IMR-90 (cell line): ENCODE measurements around the gene KXD1. TPM values are rescaled to one million over a fixed set of nuclear protein-coding genes. Genes with fewer than 3 reads are reported as not detected.

ENCODE experiments used
- ATAC-seq: fragments of 200-7000 bp; cut with Tn5 transposase; 2 replicates; pipeline ENCODE4 v1.9.1; 2020; ENCODE audit warnings: low read depth, mild to moderate bottlenecking, moderate library complexity
- BruUV-seq: library from RNA; stranded (reverse); fragments of 400-500 nt; replicated peaks from 2 replicates; lab custom pipeline; 2021; lab: Mats Ljungman, UMichigan
- CTCF ChIA-PET: fragments of 300-600 bp; formaldehyde crosslinking; extraction: SDS; loops from one replicate; lab custom pipeline; 2021; ENCODE audit warnings: antibody characterized with exemption; lab: Yijun Ruan, JAX
- POLR2A ChIA-PET: fragments of 300-600 bp; sonication (Branson Sonifier 250); formaldehyde crosslinking; loops from one replicate; lab custom pipeline; 2022; ENCODE audit warnings: antibody characterized with exemption; ENCODE audit not compliant: unreplicated experiment; lab: Charles Lee
- DNase-seq: peaks from one replicate; pipeline ENCODE4 v3.0.0; 2013
- H2AFZ ChIP-seq: replicated peaks from 2 replicates; pipeline ENCODE3; 2013; ENCODE audit warnings: low read length, mild to moderate bottlenecking; ENCODE audit not compliant: poor library complexity
- H2AK5ac ChIP-seq: 2 replicates; pipeline ENCODE4 v1.6.1; 2013; ENCODE audit warnings: low read depth, low read length, inconsistent platforms
- H2AK9ac ChIP-seq: replicated peaks from 2 replicates; pipeline ENCODE3; 2013; ENCODE audit warnings: mild to moderate bottlenecking, low read depth, low read length, moderate library complexity; ENCODE audit not compliant: poor library complexity
- H2BK120ac ChIP-seq: 2 replicates; pipeline ENCODE4 v1.6.1; 2013; ENCODE audit warnings: low read depth, low read length, inconsistent platforms
- H2BK15ac ChIP-seq: 3 replicates; pipeline ENCODE4 v1.6.1; 2013; ENCODE audit warnings: low read depth, low read length, inconsistent platforms
- H2BK20ac ChIP-seq: 2 replicates; pipeline ENCODE4 v1.6.1; 2013; ENCODE audit warnings: low read depth, mild to moderate bottlenecking, inconsistent platforms, low read length, moderate library complexity
- H2BK5ac ChIP-seq: 2 replicates; pipeline ENCODE4 v1.6.1; 2013; ENCODE audit warnings: mild to moderate bottlenecking, low read depth, low read length, inconsistent platforms; ENCODE audit not compliant: poor library complexity, severe bottlenecking
- H3K14ac ChIP-seq: replicated peaks from 2 replicates; pipeline ENCODE4 v1.6.1; 2013; ENCODE audit warnings: low read depth, low read length, inconsistent platforms
- H3K18ac ChIP-seq: 2 replicates; pipeline ENCODE4 v1.6.1; 2013; ENCODE audit warnings: low read depth, low read length, control low read depth
- H3K23ac ChIP-seq: 2 replicates; pipeline ENCODE4 v1.6.1; 2013; ENCODE audit warnings: low read depth, low read length, inconsistent platforms
- H3K27ac ChIP-seq: 2 replicates; pipeline ENCODE4 v1.5.1; 2013; ENCODE audit warnings: mild to moderate bottlenecking, control low read depth, low read length; ENCODE audit not compliant: insufficient read depth
- H3K27me3 ChIP-seq: 2 replicates; pipeline ENCODE4 v1.6.1; 2013; ENCODE audit warnings: low read length; ENCODE audit not compliant: control insufficient read depth, insufficient read depth
- H3K36me3 ChIP-seq: 2 replicates; pipeline ENCODE4 v1.6.1; 2013; ENCODE audit warnings: low read length, mixed read lengths; ENCODE audit not compliant: control insufficient read depth, insufficient read depth
- H3K4ac ChIP-seq: 2 replicates; pipeline ENCODE4 v1.6.1; 2013; ENCODE audit warnings: low read depth, low read length, inconsistent platforms
- H3K4me1 ChIP-seq: 2 replicates; pipeline ENCODE4 v1.6.1; 2013; ENCODE audit warnings: low read length, mixed read lengths; ENCODE audit not compliant: control insufficient read depth, insufficient read depth
- H3K4me2 ChIP-seq: 2 replicates; pipeline ENCODE4 v1.6.1; 2013; ENCODE audit warnings: low read depth, mild to moderate bottlenecking, control low read depth, low read length, moderate library complexity
- H3K4me3 ChIP-seq: 2 replicates; pipeline ENCODE4 v1.5.1; 2013; ENCODE audit warnings: low read depth, mild to moderate bottlenecking, control low read depth, low read length, moderate library complexity; ENCODE audit not compliant: insufficient read depth
- H3K56ac ChIP-seq: 2 replicates; pipeline ENCODE4 v1.6.1; 2013; ENCODE audit warnings: low read length, inconsistent platforms; ENCODE audit not compliant: insufficient read depth; ENCODE audit errors: extremely low read depth
- H3K79me1 ChIP-seq, 2 experiments: 2 replicates each; pipeline ENCODE4 v1.6.1; 2013; ENCODE audit warnings: low read length in 2 of 2, inconsistent platforms in 1 of 2, low read depth in 1 of 2
- H3K9ac ChIP-seq: 2 replicates; pipeline ENCODE4 v1.6.1; 2013; ENCODE audit warnings: low read depth, low read length, control low read depth
- H3K9me1 ChIP-seq: 2 replicates; pipeline ENCODE4 v1.6.1; 2013; ENCODE audit warnings: low read length, inconsistent platforms; ENCODE audit not compliant: insufficient read depth
- H3K9me3 ChIP-seq: 2 replicates; pipeline ENCODE4 v1.6.1; 2013; ENCODE audit warnings: low read length; ENCODE audit not compliant: control insufficient read depth, insufficient read depth
- H4K20me1 ChIP-seq: 2 replicates; pipeline ENCODE4 v1.6.1; 2013; ENCODE audit warnings: low read length, inconsistent platforms; ENCODE audit not compliant: insufficient read depth
- H4K5ac ChIP-seq: 2 replicates; pipeline ENCODE4 v1.6.1; 2013; ENCODE audit warnings: mild to moderate bottlenecking, low read depth, low read length, control low read depth
- H4K8ac ChIP-seq, 2 experiments: 2 replicates each; pipeline ENCODE4 v1.6.1; 2013; ENCODE audit warnings: low read depth in 2 of 2, low read length in 2 of 2, control low read depth in 1 of 2, inconsistent platforms in 1 of 2
- H4K91ac ChIP-seq: 2 replicates; pipeline ENCODE4 v1.6.1; 2013; ENCODE audit warnings: low read depth, low read length, inconsistent platforms; ENCODE audit not compliant: insufficient read depth
- BHLHE40 ChIP-seq: fragments of 150-350 bp; IDR thresholded peaks from 2 replicates; pipeline ENCODE4 v1.6.1; 2016; ENCODE audit warnings: mild to moderate bottlenecking, low read depth, low read length
- CEBPB ChIP-seq: IDR thresholded peaks from 2 replicates; pipeline ENCODE4 v1.6.1; 2012; ENCODE audit warnings: low read depth, low read length, improper control_type of control experiment
- CHD1 ChIP-seq: IDR thresholded peaks from 2 replicates; pipeline ENCODE4 v1.6.1; 2012; ENCODE audit warnings: low read depth, low read length, improper control_type of control experiment
- CTCF ChIP-seq: conservative IDR thresholded peaks from 2 replicates; pipeline ENCODE4 v1.5.1; 2012; ENCODE audit warnings: mild to moderate bottlenecking, low read depth, low read length, improper control_type of control experiment
- ELK1 ChIP-seq: fragments of 150-350 bp; IDR thresholded peaks from 2 replicates; pipeline ENCODE4 v1.6.1; 2016; ENCODE audit warnings: low read depth, mild to moderate bottlenecking, low read length, moderate library complexity, borderline replicate concordance
- FOS ChIP-seq: fragments of 150-350 bp; IDR thresholded peaks from 2 replicates; pipeline ENCODE4 v1.6.1; 2016; ENCODE audit warnings: low read depth, low read length
- MAFK ChIP-seq: IDR thresholded peaks from 2 replicates; pipeline ENCODE4 v1.6.1; 2012; ENCODE audit warnings: low read depth, low read length, improper control_type of control experiment
- MAZ ChIP-seq: IDR thresholded peaks from 2 replicates; pipeline ENCODE4 v1.6.1; 2012; ENCODE audit warnings: low read depth, mild to moderate bottlenecking, low read length, improper control_type of control experiment, moderate library complexity, borderline replicate concordance
- MXI1 ChIP-seq: IDR thresholded peaks from 2 replicates; pipeline ENCODE4 v1.6.1; 2012; ENCODE audit warnings: low read depth, mild to moderate bottlenecking, low read length, moderate library complexity, borderline replicate concordance
- NFE2L2 ChIP-seq: fragments of 150-350 bp; IDR thresholded peaks from 2 replicates; pipeline ENCODE4 v1.6.1; 2016; ENCODE audit warnings: low read depth, mild to moderate bottlenecking, low read length
- POLR2A ChIP-seq: IDR thresholded peaks from 2 replicates; pipeline ENCODE4 v1.6.1; 2012; ENCODE audit warnings: mild to moderate bottlenecking, low read depth, low read length
- RAD21 ChIP-seq: IDR thresholded peaks from 2 replicates; pipeline ENCODE4 v1.6.1; 2012; ENCODE audit warnings: low read length, improper control_type of control experiment
- RCOR1 ChIP-seq: IDR thresholded peaks from 2 replicates; pipeline ENCODE4 v1.6.1; 2012; ENCODE audit warnings: mild to moderate bottlenecking, low read length, improper control_type of control experiment; ENCODE audit not compliant: insufficient replicate concordance
- RFX5 ChIP-seq: IDR thresholded peaks from 2 replicates; pipeline ENCODE4 v1.8.0; 2012; ENCODE audit warnings: low read depth, mild to moderate bottlenecking, low read length, moderate library complexity
- SMC3 ChIP-seq: fragments of 150-350 bp; IDR thresholded peaks from 2 replicates; pipeline ENCODE4 v1.6.1; 2016; ENCODE audit warnings: low read depth, mild to moderate bottlenecking, antibody characterized with exemption, low read length, moderate library complexity
- USF2 ChIP-seq: fragments of 150-350 bp; IDR thresholded peaks from 2 replicates; pipeline ENCODE4 v1.6.1; 2017; ENCODE audit warnings: mild to moderate bottlenecking, antibody characterized with exemption, low read length, low read depth
- WGBS, 2 experiments: methylation state at CpG; one replicate each; pipeline versions ENCODE4 v1.1.5 to v1.1.7; 2013; ENCODE audit warnings: missing lambda C conversion rate in 2 of 2; ENCODE audit not compliant: insufficient read length in 1 of 2; ENCODE audit errors: extremely low coverage in 2 of 2; 5-methylcytosine and 5-hydroxymethylcytosine counted together
- dilution Hi-C: fragments of 300-500 bp; cut with HindIII; formaldehyde crosslinking; loops from one replicate; pipeline ENCODE4 v1.14.3; 2018; ENCODE audit warnings: low sequenced_read_pairs; ENCODE audit not compliant: unreplicated experiment
- in situ Hi-C: fragments of 300-500 bp; cut with MboI; formaldehyde crosslinking; loops from 3 replicates; pipeline ENCODE4 v1.14.3; 2019; ENCODE audit warnings: low sequenced_read_pairs, inconsistent platforms, mixed read lengths
- intact Hi-C: fragments of 100-400 bp; cut with micrococcal nuclease; formaldehyde crosslinking; loops from 2 replicates; pipeline ENCODE4 v1.10.0; 2022
- polyA plus RNA-seq, 3 experiments: library from polyadenylated mRNA; depleted of rRNA; stranded (reverse); fragments of >200 nt; gene quantifications; 2 replicates each; pipeline ENCODE4 v1.2.3, GENCODE V29; 2012; ENCODE audit warnings: low replicate concordance in 1 of 3
- total RNA-seq: library from RNA; depleted of rRNA; stranded (reverse); fragments of >200 nt; gene quantifications from 2 replicates; pipeline ENCODE4 v1.2.3, GENCODE V29; 2012

Gene KXD1
- total and polyA plus RNA-seq, 2 of the 4 experiments (the other 2 are of a cell fraction): 66.7 to 196 TPM

GRCh38 chr19:18513868-18514267, 43.8 kb upstream of the KXD1 start:
- peaks cover 7 to 87% of the 10 kb centered on the region in 2 experiments; a peak in 3 of 4 replicates for H3K79me1 ChIP-seq
- no peak overlapping the region for H3K4me2 ChIP-seq
- no peak overlapping the region for H4K8ac ChIP-seq
- no peak overlapping the region for H2BK15ac ChIP-seq
- H3K9me1 ChIP-seq: peaks cover 43% of the 10 kb centered on the region
- ChIA-PET CTCF (no interaction called here), POLR2A (no interaction called here)
- H2BK20ac ChIP-seq: no peak overlapping the region
- H3K18ac ChIP-seq: no peak overlapping the region
- H3K27ac ChIP-seq: no peak overlapping the region
- H4K5ac ChIP-seq: no peak overlapping the region
- no peak overlapping the region for H4K91ac ChIP-seq
- no peak overlapping the region for H3K9ac ChIP-seq
- no peak overlapping the region for H2AFZ ChIP-seq
- no peak overlapping the region for H3K4ac ChIP-seq
- no TSS peak for BruUV-seq
- H2AK5ac ChIP-seq: no peak overlapping the region
- dilution Hi-C loops (no loop called here), in situ Hi-C loops (no loop called here), intact Hi-C loops (no loop called here)
- 67% methylated on average over 2 of the region's 11 CpGs; no CpG with 5 or more reads in 1 of the 2 experiments for WGBS, 2 experiments
- DNase-seq: no peak
- H2BK5ac ChIP-seq: no peak overlapping the region
- H4K20me1 ChIP-seq: peaks cover 95% of the 10 kb centered on the region
- H3K27me3 ChIP-seq: no peaks in the 10 kb centered on the region
- no peak overlapping the region for H2BK120ac ChIP-seq
- H3K9me3 ChIP-seq: no peaks in the 10 kb centered on the region
- no peaks in the 10 kb centered on the region for H3K36me3 ChIP-seq
- ATAC-seq: no peak
- no peak overlapping the region for H3K14ac ChIP-seq
- H3K4me3 ChIP-seq: no peak overlapping the region
- H3K56ac ChIP-seq: no peak overlapping the region
- TF ChIP-seq RAD21: no peak
- no peak for TF ChIP-seq NFE2L2
- TF ChIP-seq FOS: no peak
- TF ChIP-seq CEBPB: no peak
- TF ChIP-seq CHD1: no peak
- TF ChIP-seq ELK1: no peak
- TF ChIP-seq RFX5: no peak
- no peak for TF ChIP-seq POLR2A
- TF ChIP-seq SMC3: no peak
- TF ChIP-seq MAZ: no peak
- TF ChIP-seq RCOR1: no peak
- TF ChIP-seq MXI1: no peak
- no peak for TF ChIP-seq MAFK
- no peak for TF ChIP-seq CTCF
- TF ChIP-seq BHLHE40: no peak
- TF ChIP-seq USF2: no peak
- H3K4me1 ChIP-seq: peaks cover 18% of the 10 kb centered on the region
- no peak overlapping the region for H3K23ac ChIP-seq
- peak overlapping the region; percentile 28 for H2AK9ac ChIP-seq
